HG03521 (cell line): Measurements from ENCODE around the gene PLXNB2.

ENCODE experiments used
- ATAC-seq: cut with Tn5 transposase; IDR thresholded peaks from one replicate; pipeline ENCODE4 v1.9.1; 2021; ENCODE audit warnings: mild to moderate bottlenecking, moderate library complexity; ENCODE audit not compliant: unreplicated experiment

The PLXNB2 gene

GRCh38 chr22:50299785-50300619 lies 7.4 kb downstream of the PLXNB2 start:
- no peak for ATAC-seq

DNA sequence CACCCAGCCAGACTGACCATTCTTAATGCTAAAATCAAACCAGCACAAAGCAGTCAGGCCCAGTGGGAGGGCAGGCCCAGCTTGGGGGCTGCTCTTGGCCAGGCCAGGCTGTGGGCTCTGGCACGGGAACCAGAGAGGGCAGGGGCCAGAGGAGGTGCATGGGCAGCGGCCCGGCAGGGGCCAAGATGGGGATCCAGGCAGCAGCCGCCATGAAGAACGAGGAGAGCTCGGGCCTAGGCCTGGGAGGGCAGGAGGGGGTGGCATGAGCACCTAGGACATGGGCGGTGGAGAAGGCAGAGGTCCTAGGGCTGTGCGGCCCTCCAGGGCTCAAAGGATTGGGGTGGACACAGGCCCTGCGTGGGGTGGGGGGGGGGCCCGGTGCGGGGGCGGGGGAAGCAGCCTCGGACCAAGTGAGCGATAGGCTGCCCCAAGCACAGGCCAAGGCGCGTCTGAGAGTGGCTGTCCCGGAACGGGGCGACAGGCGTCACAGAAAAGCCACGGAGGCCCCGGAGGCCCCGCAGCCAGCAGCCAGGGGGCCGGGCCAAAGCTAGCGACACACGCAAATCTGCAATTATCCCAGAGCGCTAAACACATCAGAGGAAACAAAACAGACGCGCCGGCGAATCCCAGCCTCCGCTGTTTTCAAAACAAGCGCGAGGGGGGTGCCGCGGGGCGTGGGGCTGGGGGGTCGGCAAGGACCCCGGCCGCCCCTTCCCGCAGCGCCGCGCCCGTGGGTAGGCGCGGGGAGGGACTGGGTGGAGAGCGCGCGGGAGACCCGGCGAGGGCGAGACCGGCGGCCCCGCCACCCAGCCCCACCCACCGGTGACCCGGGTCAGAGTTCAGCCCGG lies 8.3 kb downstream of the PLXNB2 start:
- ATAC-seq, result no peak

- ATAC-seq, result no peak
Observed at GRCh38 chr22:50298266-50298637, 9.2 kb downstream of the PLXNB2 start.

- no peak for ATAC-seq
Observed at GRCh38 chr22:50297510-50298265, 9.8 kb downstream of the PLXNB2 start.

GRCh38 chr22:50296658-50297490 lies 10.6 kb downstream of the PLXNB2 start:
- no peak for ATAC-seq

- ATAC-seq, result no peak
Observed at GRCh38 chr22:50294319-50294656, 13.2 kb downstream of the PLXNB2 start.

- ATAC-seq, result no peak
Observed at GRCh38 chr22:50293441-50294318, 13.8 kb downstream of the PLXNB2 start.

GRCh38 chr22:50292643-50293440 lies 14.6 kb downstream of the PLXNB2 start:
- no peak for ATAC-seq

DNA sequence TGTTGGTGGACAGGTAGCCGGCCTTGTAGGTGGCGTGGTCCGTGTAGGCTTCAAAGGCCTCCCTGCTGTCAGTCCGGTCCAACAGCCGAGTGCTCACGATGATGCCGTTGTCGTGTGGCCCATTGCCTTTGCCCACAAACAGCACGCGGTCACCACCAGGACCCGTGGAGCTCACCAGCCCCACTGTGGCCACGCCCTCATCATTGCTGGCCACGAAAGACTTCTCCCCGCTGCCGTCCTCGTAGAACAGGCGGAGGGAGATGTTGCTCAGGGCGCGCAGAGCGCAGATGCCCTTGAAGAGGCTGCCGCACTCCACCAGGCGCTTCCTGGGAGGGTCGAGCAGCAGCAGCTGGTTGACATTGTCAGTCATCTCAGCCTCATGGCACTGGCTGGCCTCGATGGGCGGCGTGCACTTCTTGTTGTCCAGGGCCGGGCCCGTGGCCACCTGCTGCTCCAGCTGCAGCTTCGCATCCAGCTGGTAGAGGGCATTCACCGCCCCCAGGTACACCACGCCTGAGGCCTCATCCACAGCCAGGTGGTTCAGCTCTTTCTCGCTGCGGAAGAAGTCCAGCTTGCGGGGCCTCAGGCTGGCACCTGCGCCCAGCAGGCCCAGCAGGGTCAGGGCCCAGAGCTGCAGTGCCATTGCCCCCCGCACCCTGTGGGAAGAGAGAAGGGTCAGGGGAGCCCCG lies 17.4 kb downstream of the PLXNB2 start:
- ATAC-seq, result no peak

GRCh38 chr22:50289151-50289941 lies 18.1 kb downstream of the PLXNB2 start:
- ATAC-seq, result no peak

GRCh38 chr22:50287731-50288130 lies 19.7 kb downstream of the PLXNB2 start:
- ATAC-seq, result no peak

DNA sequence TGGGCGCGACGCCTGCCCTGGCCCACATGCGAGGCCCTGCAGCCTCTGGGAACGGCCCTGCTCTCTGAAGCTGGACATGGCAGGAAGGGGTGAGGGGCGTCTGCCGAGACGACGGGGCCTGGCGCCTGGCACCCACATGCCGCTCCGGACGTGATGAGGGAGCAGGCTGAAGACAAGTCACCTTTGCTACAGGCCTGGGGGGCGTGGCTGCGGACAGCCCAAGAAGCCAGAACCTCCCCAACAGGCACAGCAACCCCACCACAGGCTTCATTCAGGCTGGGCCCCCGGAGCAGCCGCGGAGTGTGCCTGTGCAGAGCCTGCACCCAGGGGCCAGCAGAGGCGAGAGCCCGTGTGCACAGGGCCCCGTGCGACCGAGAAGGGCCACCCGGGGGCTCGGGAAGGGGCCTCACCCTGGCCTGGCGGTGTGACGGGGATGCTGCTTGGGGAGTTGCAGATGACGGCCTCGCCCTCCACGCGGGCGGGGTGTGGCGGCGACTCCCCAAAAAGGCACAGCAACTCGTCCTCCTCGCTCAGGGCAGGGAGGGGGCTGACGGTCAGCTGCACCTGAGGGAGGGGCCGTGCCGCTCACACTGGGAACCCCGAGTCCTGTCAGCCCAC lies 20.6 kb downstream of the PLXNB2 start:
- ATAC-seq, result no peak

- ATAC-seq, result no peak
Observed at GRCh38 chr22:50286275-50286674, 21.2 kb downstream of the PLXNB2 start.

DNA sequence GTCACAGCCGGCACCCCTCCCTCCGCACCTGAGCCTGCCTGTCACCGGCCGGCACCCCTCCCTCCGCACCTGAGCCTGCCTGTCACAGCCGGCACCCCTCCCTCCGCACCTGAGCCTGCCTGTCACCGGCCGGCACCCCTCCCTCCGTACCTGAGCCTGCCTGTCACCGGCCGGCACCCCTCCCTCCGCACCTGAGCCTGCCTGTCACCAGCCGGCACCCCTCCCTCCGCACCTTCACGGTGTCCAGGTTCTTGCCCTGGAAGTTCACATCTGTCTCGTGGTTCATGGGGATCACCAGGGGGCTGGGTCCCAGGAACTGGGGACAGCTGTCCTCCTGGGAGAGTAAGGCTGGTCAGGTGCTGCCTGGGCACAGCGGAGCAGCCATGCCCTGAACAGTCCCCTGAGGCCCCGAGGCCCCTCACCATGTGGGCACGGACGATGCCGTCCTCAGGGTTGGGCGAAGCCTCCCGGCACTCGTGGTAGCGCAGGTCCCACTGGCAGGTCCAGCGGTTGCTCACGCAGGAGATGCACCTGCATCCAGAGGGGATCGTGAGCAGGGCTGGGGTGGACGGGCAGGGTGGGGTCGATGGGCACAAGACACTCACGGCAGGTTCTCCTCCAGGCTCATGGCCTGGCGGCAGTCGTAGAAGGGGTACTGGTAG lies 21.7 kb downstream of the PLXNB2 start:
- ATAC-seq, result no peak

GRCh38 chr22:50284479-50284878 lies 23.0 kb downstream of the PLXNB2 start:
- no peak for ATAC-seq

GRCh38 chr22:50283821-50284220 lies 23.6 kb downstream of the PLXNB2 start:
- no peak for ATAC-seq
